ENCODE results near the gene ROM1.

Gene ROM1

DNA sequence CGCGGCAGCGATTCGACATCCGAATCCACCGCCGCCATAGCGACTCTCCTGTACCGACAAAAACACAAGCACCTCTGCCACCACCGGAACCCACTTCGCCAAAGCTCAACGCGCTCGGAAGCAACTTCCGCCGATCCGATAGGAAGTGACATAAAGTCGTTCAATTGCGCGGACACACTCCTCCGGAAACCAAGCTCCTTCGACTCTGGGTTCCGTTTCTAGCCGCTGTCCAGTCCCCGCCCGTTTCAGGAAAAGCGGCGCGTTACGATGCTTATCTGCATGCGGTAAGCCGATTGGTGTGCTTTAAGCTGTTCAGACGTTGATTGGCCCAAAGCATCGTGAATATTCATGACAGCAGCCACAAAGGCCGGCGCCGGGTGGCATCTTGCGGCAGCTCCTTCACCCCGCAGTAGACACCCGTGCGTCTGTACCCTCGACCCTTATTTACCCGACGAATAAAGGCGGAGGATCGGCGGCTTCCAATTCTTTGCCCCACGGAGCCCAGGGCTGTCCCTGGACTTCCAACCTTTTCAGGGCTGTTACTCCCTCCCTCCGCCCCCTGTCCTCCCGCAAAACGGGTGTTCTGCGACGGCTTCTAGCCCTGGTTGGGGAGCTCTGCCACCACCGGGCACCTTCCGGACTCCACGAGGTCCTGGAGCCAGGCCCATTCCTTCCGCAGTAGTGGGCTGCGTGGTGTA is 21.5 kb upstream of the ROM1 start, which contains the start of gene TUT1:
Gene TUT1, minus strand, starts transcription at position 76 of the 698 bp plus-strand sequence. Its CDS starts 38 bp downstream, at position 38.
- H3K9me3 ChIP-seq (ENCODE audit: insufficient read depth, low read length), result no peaks in the 10 kb centered on the region
- H3K9ac ChIP-seq (ENCODE audit: insufficient read length, low read depth), result peak within 1 kb of the TSS; percentile 89
- peak within 1 kb of the TSS; percentile 77 for H3K4me3 ChIP-seq (ENCODE audit: insufficient read length, low read depth)
- peaks cover 14% of the 10 kb centered on the region for H3K4me1 ChIP-seq (ENCODE audit: insufficient read depth, insufficient read length)
- H3K27me3 ChIP-seq (ENCODE audit: insufficient read depth, insufficient read length), result no peaks in the 10 kb centered on the region
- DNase-seq (ENCODE audit: low read depth, low spot score), result peak; percentile 99
- TF ChIP-seq SUZ12 (IDR thresholded peaks at IDR 0.05; ENCODE audit: extremely low read depth, insufficient read depth, insufficient read length) (no peak), YY1 (IDR thresholded peaks at IDR 0.05; ENCODE audit: insufficient read depth, insufficient read length) (peak; percentile 45)
- H3K36me3 ChIP-seq (ENCODE audit: insufficient read depth, insufficient read length, low read length), result peaks cover 61% of the 10 kb centered on the region

- Histone ChIP-seq H3K9ac (ENCODE audit: insufficient read length, low read depth) (peak overlapping the region; percentile 89), H3K27me3 (ENCODE audit: insufficient read depth, insufficient read length) (no peaks in the 10 kb centered on the region), H3K9me3 (ENCODE audit: insufficient read depth, low read length) (no peaks in the 10 kb centered on the region), H3K36me3 (ENCODE audit: insufficient read depth, insufficient read length, low read length) (peaks cover 65% of the 10 kb centered on the region), H3K4me1 (ENCODE audit: insufficient read depth, insufficient read length) (peaks cover 14% of the 10 kb centered on the region), H3K4me3 (ENCODE audit: insufficient read length, low read depth) (peak overlapping the region; percentile 39)
- DNase-seq (ENCODE audit: low read depth, low spot score), result no peak
- no peak for TF ChIP-seq YY1 (IDR thresholded peaks at IDR 0.05; ENCODE audit: insufficient read depth, insufficient read length)
- no peak for TF ChIP-seq SUZ12 (IDR thresholded peaks at IDR 0.05; ENCODE audit: extremely low read depth, insufficient read depth, insufficient read length)
- no peak for TF ChIP-seq ZNF274 (IDR thresholded peaks at IDR 0.05; ENCODE audit: low read depth, low read length)
These were observed 20.8 kb upstream of the ROM1 start for GRCh38 chr11:62592146-62592815.

DNA sequence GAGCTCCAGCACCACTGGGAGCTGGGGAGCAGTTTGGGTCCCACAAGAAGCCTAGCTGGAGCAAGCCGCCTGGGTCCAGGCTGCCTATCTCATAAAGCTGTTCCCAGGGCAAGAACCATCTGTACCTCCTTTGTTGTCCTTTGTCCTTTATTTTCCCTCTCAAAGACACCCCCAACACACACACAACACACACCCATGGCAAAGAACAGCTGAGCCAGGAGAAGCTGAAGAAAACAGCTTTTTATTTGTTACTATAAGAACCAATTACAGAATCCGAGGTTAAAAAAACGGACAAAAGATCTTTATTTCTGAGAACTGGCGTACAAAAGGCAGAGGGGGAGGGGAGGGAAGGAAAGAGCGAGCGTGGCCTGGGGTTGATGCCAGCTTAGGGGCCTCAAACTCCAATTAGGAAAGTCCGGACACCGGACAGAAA is 20.1 kb upstream of the ROM1 start:
- H3K4me1 ChIP-seq (ENCODE audit: insufficient read depth, insufficient read length), result peaks cover 14% of the 10 kb centered on the region

GRCh38 chr11:62593434-62594044 is 19.5 kb upstream of the ROM1 start:
- H3K36me3 ChIP-seq (ENCODE audit: insufficient read depth, insufficient read length, low read length), result peaks cover 65% of the 10 kb centered on the region
- peaks cover 14% of the 10 kb centered on the region for H3K4me1 ChIP-seq (ENCODE audit: insufficient read depth, insufficient read length)
- DNase-seq (ENCODE audit: low read depth, low spot score), result peak; percentile 79
- H3K4me3 ChIP-seq (ENCODE audit: insufficient read length, low read depth), result no peak overlapping the region
- H3K9me3 ChIP-seq (ENCODE audit: insufficient read depth, low read length), result no peaks in the 10 kb centered on the region
- H3K9ac ChIP-seq (ENCODE audit: insufficient read length, low read depth), result peak overlapping the region; percentile 51
- no peak for TF ChIP-seq ZNF274 (IDR thresholded peaks at IDR 0.05; ENCODE audit: low read depth, low read length)
- TF ChIP-seq SUZ12 (IDR thresholded peaks at IDR 0.05; ENCODE audit: extremely low read depth, insufficient read depth, insufficient read length), result no peak
- TF ChIP-seq YY1 (IDR thresholded peaks at IDR 0.05; ENCODE audit: insufficient read depth, insufficient read length), result no peak
- H3K27me3 ChIP-seq (ENCODE audit: insufficient read depth, insufficient read length), result no peaks in the 10 kb centered on the region

More for the DNA sequence above, 20.1 kb upstream of the ROM1 start:
- no peak for DNase-seq (ENCODE audit: low read depth, low spot score)
- Histone ChIP-seq H3K9ac (ENCODE audit: insufficient read length, low read depth) (no peak overlapping the region), H3K9me3 (ENCODE audit: insufficient read depth, low read length) (no peaks in the 10 kb centered on the region), H3K36me3 (ENCODE audit: insufficient read depth, insufficient read length, low read length) (peaks cover 65% of the 10 kb centered on the region), H3K4me3 (ENCODE audit: insufficient read length, low read depth) (no peak overlapping the region), H3K27me3 (ENCODE audit: insufficient read depth, insufficient read length) (no peaks in the 10 kb centered on the region)
- no peak for TF ChIP-seq YY1 (IDR thresholded peaks at IDR 0.05; ENCODE audit: insufficient read depth, insufficient read length)
- TF ChIP-seq ZNF274 (IDR thresholded peaks at IDR 0.05; ENCODE audit: low read depth, low read length), result no peak
- no peak for TF ChIP-seq SUZ12 (IDR thresholded peaks at IDR 0.05; ENCODE audit: extremely low read depth, insufficient read depth, insufficient read length)

DNA sequence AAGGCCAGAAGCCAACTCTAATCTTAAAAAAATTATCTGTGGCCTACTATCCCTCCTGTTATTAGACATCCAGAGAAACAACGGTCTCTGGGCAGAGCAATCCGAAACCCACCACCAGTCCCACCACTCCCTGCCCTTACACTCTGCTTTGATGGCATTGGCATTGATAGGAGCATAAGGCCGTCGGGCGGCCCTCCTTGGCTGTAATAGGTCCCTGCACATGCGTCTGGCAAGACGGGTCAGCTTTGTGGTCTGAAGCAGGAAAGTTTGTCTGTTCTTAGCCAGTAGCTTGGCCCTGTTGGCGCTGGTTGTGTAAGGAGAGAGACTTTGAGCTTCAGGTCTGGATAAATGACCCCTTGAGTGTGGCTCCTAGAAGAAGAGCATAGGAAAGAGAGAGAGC is 17.9 kb upstream of the ROM1 start:
- Histone ChIP-seq H3K27me3 (ENCODE audit: insufficient read depth, insufficient read length) (no peaks in the 10 kb centered on the region), H3K4me1 (ENCODE audit: insufficient read depth, insufficient read length) (peaks cover 14% of the 10 kb centered on the region), H3K9ac (ENCODE audit: insufficient read length, low read depth) (no peak overlapping the region), H3K36me3 (ENCODE audit: insufficient read depth, insufficient read length, low read length) (peaks cover 75% of the 10 kb centered on the region), H3K9me3 (ENCODE audit: insufficient read depth, low read length) (no peaks in the 10 kb centered on the region), H3K4me3 (ENCODE audit: insufficient read length, low read depth) (no peak overlapping the region)
- no peak for DNase-seq (ENCODE audit: low read depth, low spot score)
- no peak for TF ChIP-seq ZNF274 (IDR thresholded peaks at IDR 0.05; ENCODE audit: low read depth, low read length)
- no peak for TF ChIP-seq SUZ12 (IDR thresholded peaks at IDR 0.05; ENCODE audit: extremely low read depth, insufficient read depth, insufficient read length)
- no peak for TF ChIP-seq YY1 (IDR thresholded peaks at IDR 0.05; ENCODE audit: insufficient read depth, insufficient read length)

DNA sequence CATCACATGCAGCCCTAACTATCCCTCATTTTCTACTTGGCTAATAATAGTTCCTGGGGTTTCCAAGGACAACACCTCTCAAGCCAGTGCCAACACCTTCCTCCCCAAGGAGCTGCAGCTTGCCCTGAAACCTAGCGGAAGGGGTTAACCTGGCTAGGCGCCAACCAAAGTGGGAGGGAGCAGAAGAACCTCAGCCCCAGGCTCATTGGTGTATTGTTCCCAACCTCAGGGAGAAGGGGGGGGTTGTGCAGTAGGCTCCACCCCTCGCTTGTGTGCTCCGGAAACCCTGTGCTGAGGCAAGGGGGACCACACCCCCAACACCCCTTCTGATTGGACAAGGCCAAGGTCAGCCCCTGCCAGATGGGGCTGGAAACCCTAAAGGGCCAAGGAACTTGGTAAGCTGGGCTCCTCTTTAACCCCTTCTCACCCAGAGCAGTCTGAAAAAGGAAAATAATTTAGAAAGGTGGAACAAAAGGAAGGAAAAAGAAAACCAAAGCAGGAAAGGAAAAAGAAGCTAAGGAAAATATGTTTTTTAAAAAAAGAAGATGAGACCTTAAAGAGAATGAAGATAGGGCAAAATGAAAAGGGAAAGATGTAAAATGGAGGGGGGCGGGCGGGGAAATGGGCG is 13.9 kb upstream of the ROM1 start:
- Histone ChIP-seq H3K9ac (ENCODE audit: insufficient read length, low read depth) (no peak overlapping the region), H3K9me3 (ENCODE audit: insufficient read depth, low read length) (no peaks in the 10 kb centered on the region), H3K4me3 (ENCODE audit: insufficient read length, low read depth) (no peak overlapping the region), H3K36me3 (ENCODE audit: insufficient read depth, insufficient read length, low read length) (peaks cover 66% of the 10 kb centered on the region), H3K27me3 (ENCODE audit: insufficient read depth, insufficient read length) (peaks cover 2% of the 10 kb centered on the region), H3K4me1 (ENCODE audit: insufficient read depth, insufficient read length) (peaks cover 10% of the 10 kb centered on the region)
- peak; percentile 90 for DNase-seq (ENCODE audit: low read depth, low spot score)
- TF ChIP-seq SUZ12 (IDR thresholded peaks at IDR 0.05; ENCODE audit: extremely low read depth, insufficient read depth, insufficient read length), result no peak
- TF ChIP-seq YY1 (IDR thresholded peaks at IDR 0.05; ENCODE audit: insufficient read depth, insufficient read length), result no peak
- no peak for TF ChIP-seq ZNF274 (IDR thresholded peaks at IDR 0.05; ENCODE audit: low read depth, low read length)

Data from NT2/D1 (cell line).